CD4-positive, alpha-beta T cell treated with Interleukin-21 for 1 hour (primary cell): Measurements from ENCODE around the gene PGAM5.
A peak's percentile ranks its signal among the peaks of the same experiment; 100 is the strongest.

ENCODE experiments used
- DNase-seq: peaks from one replicate; pipeline ENCODE4 v3.0.0-alpha.2; 2020

The PGAM5 gene

DNA sequence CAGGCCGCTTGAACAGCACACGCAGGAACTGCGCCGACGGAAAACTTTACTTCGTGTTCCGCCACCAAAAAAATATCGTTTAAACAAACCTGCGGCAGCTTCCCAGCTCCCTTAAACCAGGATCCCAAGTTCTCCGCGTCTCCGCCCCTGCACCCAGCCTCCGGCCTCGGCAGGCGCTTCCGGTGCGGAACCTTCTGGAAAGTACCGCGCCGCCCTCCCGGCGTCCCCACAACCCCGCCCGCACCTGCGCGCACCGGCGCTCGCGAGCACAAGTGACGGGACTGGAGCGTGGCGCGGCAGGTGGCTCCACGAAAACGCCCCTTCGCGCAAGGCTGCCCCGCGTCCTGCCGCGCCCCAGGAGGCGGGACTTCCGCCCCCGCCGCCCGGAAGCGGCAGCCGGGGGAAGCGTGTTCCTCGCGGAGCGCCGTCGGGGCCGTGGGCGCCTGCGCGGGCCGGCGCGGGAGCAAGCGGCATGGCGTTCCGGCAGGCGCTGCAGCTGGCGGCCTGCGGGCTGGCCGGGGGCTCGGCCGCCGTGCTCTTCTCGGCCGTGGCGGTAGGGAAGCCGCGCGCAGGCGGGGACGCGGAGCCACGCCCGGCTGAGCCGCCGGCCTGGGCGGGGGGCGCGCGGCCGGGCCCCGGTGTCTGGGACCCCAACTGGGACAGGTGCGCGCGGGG, at the start of gene PGAM5:
PGAM5 (plus strand) TSS at position 438 of the 675 bp plus-strand sequence; CDS start at position 473, 35 bp downstream.
- peak; percentile 95 for DNase-seq

DNA sequence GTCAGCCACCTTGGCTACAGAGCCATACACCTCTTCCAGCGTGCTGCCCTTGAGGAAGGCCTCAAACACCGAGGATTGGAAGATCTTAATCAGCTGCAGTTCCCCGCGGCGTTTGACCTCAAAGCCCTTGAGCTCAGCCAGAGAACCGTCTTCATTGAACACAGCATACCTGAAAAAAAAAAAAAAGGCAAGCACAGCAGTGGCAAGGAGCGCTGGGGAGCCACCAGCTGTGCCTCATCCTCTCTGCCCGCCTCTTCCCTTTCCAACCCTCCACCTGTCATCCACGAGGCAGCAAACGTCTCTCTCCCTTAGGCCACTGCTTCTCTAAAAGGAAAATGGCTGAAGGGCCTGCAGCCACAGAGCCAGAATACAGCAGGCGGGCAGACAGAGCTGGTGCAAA, 49.6 kb upstream of the PGAM5 start:
- DNase-seq: no peak

GRCh38 chr12:132661972-132662371, 48.7 kb upstream of the PGAM5 start:
- no peak for DNase-seq

- DNase-seq: no peak
Measured at GRCh38 chr12:132662901-132663755, 47.5 kb upstream of the PGAM5 start.

- no peak for DNase-seq
Measured at GRCh38 chr12:132664206-132665148, 46.2 kb upstream of the PGAM5 start.

DNA sequence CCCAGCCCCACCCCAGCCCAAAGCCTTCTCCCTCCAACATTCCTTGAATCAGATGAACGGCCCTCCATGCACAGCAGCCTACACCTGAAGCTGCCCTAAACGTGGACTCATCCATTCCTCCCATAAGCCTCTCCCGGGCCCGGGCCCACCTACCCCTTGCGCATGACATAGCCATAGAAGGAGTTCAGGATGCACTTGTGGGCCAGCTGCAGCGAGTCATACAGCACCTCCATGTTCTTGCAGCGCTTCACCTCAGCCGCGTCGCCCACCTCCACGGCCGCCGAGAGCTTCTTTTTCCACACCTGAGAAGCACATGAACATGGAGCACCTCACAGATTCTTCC, 45.5 kb upstream of the PGAM5 start:
- no peak for DNase-seq

DNA sequence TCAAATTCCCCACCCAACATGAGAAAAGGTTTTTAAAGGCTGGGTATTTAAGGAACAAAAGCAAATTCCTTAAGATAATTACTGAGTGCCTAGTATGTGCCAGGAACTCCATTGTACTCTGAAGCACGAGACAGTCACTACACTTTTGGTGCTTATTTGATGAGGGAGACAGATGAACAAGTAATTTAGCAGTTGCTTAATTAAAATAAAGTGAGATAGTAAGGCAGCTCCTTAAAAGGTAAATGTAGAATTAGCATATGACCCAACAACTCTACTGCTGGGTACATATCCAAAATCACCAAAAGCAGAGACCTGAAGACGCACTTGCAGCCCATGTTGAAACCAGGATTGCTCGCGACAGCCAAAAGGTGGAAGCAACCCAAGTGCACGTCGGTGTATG, 44.8 kb upstream of the PGAM5 start:
- DNase-seq: no peak

- no peak for DNase-seq
Measured at GRCh38 chr12:132668191-132669088, 42.2 kb upstream of the PGAM5 start.

- DNase-seq: no peak
Measured at GRCh38 chr12:132669166-132669879, 41.3 kb upstream of the PGAM5 start.

DNA sequence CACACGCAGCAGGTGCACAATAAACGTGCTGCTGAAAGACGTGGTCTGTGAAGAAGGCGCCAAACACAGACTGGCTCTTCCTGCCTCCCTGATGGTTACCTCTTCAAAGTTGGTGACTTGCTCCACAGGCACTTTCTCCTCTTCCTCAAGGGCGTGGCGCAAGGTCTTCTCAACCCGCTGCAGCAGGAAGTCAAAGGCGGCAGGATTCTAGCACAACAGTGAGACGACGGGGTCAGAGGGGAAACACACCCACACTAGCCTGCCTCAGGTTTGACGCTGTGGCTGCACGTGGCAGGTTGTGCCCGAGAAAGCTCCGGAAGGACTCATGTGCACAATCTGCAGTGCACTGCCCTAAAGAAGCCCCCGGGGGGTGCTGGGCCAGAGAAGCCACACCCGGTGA, 38.5 kb upstream of the PGAM5 start:
- DNase-seq: no peak

GRCh38 chr12:132672678-132673077, 38.0 kb upstream of the PGAM5 start:
- no peak for DNase-seq

DNA sequence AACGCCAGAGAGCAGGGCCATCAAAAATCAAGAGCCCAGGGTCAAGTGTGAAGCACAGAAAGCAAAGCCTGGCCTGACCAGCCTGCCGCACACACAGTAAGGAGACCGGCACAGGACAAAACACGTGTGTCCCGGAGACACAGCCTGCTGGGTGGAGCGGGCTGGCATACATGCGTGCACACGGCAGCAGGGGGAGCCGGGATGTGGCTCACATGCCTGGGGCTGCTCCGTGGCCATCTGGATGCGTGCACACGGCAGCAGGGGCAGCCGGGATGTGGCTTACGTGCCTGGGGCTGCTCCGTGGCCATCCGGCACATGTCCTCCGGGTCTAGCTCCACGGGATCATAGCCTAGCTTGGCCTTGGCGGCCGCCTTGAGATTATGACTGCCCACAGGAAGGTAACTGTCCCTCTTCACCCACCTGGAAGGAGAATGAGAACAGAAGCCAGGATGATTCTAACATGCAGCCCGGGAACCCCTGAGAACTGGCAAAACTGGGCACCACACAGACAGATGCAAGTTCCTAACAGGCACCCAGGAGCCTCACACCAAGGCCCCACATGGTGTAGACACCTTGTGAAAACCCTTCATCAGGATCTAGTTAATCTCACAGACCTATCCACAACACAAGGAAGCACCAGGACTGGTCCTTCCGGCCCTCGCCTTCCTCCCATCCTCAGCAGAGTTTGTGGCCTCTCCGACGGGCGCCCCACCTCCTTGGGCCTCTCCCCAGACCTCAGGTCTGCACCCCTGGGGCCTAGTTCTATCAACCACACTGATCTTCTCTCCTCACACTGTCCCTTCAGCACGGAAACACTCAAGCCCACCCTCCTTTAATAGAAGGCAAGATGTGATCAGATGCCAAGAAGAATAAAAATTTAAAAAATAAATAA, 37.1 kb upstream of the PGAM5 start:
- no peak for DNase-seq

- DNase-seq: no peak
Measured at GRCh38 chr12:132674561-132674960, 36.1 kb upstream of the PGAM5 start.

DNA sequence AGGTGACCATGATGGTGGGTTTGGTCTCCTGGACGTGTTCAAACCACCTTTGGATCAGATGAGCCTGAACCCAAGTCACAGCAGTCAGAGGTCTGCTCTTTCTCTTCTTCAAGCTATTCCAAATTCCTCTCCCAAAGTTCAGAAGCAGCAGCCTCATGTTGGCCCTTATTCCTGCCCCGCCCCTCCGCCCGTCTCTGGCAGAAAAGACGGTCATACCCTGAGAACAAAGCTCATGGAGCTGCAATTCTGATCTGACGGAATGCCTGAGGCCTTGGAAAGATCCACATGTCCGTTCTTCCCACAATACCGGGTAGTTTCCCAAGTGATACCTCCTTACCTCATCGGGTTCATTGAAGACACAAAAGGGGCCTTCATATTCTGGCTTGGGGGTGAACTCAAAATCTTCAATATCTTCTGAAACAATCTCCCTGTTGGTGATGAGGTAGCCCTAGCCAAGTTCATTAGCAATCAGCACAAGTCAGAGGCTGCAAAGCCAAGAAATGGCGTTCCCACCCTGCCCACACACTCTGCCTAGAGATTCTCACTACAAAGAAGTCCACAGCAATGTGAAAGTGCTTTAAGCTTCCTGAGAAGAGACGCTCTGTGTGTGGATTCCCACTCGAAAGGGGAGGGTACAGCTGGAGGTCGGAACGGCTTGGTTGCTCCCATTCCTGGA, 34.7 kb upstream of the PGAM5 start:
- DNase-seq: no peak

- no peak for DNase-seq
Measured at GRCh38 chr12:132677492-132677891, 33.1 kb upstream of the PGAM5 start.

- DNase-seq: no peak
Measured at GRCh38 chr12:132685400-132685799, 25.2 kb upstream of the PGAM5 start.

- DNase-seq: no peak
Measured at GRCh38 chr12:132686825-132687210, 23.8 kb upstream of the PGAM5 start.

DNA sequence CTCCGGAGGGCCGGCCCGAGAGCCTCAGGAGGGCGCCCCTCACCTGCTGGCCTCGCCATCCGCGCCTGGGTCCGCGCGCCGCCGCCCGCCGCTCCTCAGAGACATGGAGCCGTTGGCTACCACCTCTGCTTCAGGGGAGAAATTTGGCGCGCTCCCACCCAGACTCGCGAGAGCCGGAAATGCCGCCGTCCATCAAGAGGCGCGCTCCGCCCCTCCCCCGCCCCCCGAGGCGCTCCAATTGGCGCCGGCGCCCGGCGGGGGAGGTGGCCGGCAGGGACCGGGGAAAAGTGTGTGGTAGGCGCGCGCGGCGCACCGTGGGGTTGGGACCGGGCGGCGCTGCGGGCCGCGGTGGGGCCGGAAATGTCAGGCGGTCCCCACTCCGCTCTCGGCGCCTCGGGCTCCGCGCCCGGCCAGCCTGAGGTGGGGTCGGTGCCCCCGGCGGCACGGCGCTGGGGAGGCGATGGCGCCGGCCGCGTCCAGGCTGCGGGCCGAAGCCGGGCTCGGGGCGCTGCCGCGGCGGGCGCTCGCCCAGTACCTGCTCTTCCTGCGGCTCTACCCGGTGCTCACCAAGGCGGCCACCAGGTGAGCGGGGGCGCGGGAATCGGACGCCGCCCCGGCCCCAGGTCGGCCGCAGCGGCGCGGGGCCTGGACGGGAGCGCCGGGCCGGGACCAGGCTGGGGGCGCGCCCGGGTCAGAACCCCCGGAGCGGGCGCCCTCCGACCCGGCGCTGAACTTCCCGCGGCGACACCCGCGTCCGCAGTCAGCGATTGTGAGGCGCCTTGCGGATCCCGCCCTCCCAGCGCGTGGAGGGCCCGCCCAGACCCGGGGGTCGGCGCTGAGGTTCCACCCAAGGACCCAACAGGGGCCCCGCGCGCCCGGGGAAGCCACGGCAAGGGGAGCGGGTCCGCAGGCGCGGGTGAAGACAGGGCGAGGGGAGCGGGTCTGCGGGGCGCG, 23.2 kb upstream of the PGAM5 start, which contains the start of the genes POLE and PXMP2:
POLE (minus strand) TSS at position 132 of the 954 bp plus-strand sequence; CDS start at position 105, 27 bp downstream.
PXMP2 (plus strand) TSS at position 377 of the 954 bp plus-strand sequence; CDS start at position 461, 84 bp downstream.
- DNase-seq: peak; percentile 95
